Neural progenitor cell (in vitro differentiated cells): ENCODE measurements around the gene ZNF219. TPM values are rescaled to one million over a fixed set of nuclear protein-coding genes. Genes with fewer than 3 reads are reported as not detected.

Experiments
- DNase-seq: peaks from one replicate; pipeline ENCODE4 v3.0.0-alpha.2; 2016; ENCODE audit warnings: low spot score
- H2AFZ ChIP-seq: fragments of 200-600 bp; sonication (generic); replicated peaks from 2 replicates; pipeline ENCODE4 v1.6.1; 2016; ENCODE audit warnings: antibody characterized with exemption
- H3F3A ChIP-seq: fragments of 200-600 bp; sonication (generic); 2 replicates; pipeline ENCODE4 v1.6.1; 2016; ENCODE audit warnings: antibody characterized with exemption, low read depth
- H3K27ac ChIP-seq: fragments of 200-600 bp; sonication (generic); 2 replicates; pipeline ENCODE4 v1.5.1; 2016; ENCODE audit warnings: mild to moderate bottlenecking
- H3K27me3 ChIP-seq: fragments of 200-600 bp; sonication (generic); 2 replicates; pipeline ENCODE4 v1.6.1; 2016; ENCODE audit warnings: mild to moderate bottlenecking, moderate library complexity
- H3K36me3 ChIP-seq: fragments of 200-600 bp; sonication (generic); 2 replicates; pipeline ENCODE4 v1.5.1; 2016
- H3K4me1 ChIP-seq: fragments of 200-600 bp; sonication (generic); 2 replicates; pipeline ENCODE4 v1.6.1; 2016; ENCODE audit warnings: mixed run types
- H3K4me2 ChIP-seq: fragments of 200-600 bp; sonication (generic); 2 replicates; pipeline ENCODE4 v1.6.1; 2016
- H3K4me3 ChIP-seq: fragments of 200-600 bp; sonication (generic); 2 replicates; pipeline ENCODE4 v1.5.1; 2016
- H3K79me2 ChIP-seq: fragments of 200-600 bp; sonication (generic); 2 replicates; pipeline ENCODE4 v1.6.1; 2016; ENCODE audit warnings: low read depth
- H3K9ac ChIP-seq: fragments of 200-600 bp; sonication (generic); 2 replicates; pipeline ENCODE4 v1.6.1; 2016
- H3K9me3 ChIP-seq: fragments of 200-600 bp; sonication (generic); 2 replicates; pipeline ENCODE4 v1.5.1; 2016; ENCODE audit warnings: low read depth
- H4K20me1 ChIP-seq: fragments of 200-600 bp; sonication (generic); 2 replicates; pipeline ENCODE4 v1.6.1; 2016; ENCODE audit warnings: low read depth
- H3K27ac Mint-ChIP-seq: 3 replicates; pipeline ENCODE4 v1.8.0; 2021; ENCODE audit warnings: mixed read lengths
- H3K27me3 Mint-ChIP-seq: 2 replicates; pipeline ENCODE4 v1.8.0; 2022; ENCODE audit warnings: low read depth, mild to moderate bottlenecking, inconsistent platforms, moderate library complexity, mixed read lengths; ENCODE audit not compliant: insufficient read depth
- H3K36me3 Mint-ChIP-seq: 3 replicates; pipeline ENCODE4 v1.8.0; 2021; ENCODE audit warnings: mixed read lengths
- H3K4me1 Mint-ChIP-seq: 3 replicates; pipeline ENCODE4 v1.8.0; 2021; ENCODE audit warnings: mixed read lengths
- H3K4me3 Mint-ChIP-seq: 3 replicates; pipeline ENCODE4 v1.8.0; 2021; ENCODE audit warnings: mild to moderate bottlenecking, moderate library complexity, mixed read lengths
- H3K9me3 Mint-ChIP-seq: 3 replicates; pipeline ENCODE4 v1.8.0; 2020; ENCODE audit warnings: mixed read lengths
- CTCF ChIP-seq: fragments of 200-600 bp; sonication (generic); IDR thresholded peaks from 2 replicates; pipeline ENCODE4 v1.5.1; 2017; ENCODE audit warnings: antibody characterized with exemption, mild to moderate bottlenecking
- EZH2 ChIP-seq: fragments of 200-600 bp; sonication (generic); IDR thresholded peaks from 2 replicates; pipeline ENCODE4 v1.6.1; 2017; ENCODE audit warnings: antibody characterized with exemption, mild to moderate bottlenecking, moderate library complexity
- EZH2phosphoT487 ChIP-seq: fragments of 200-600 bp; sonication (generic); IDR thresholded peaks from 2 replicates; pipeline ENCODE4 v1.6.1; 2017; ENCODE audit warnings: antibody characterized with exemption
- total RNA-seq: library from RNA; depleted of rRNA; stranded (reverse); fragments of >200 nt; gene quantifications from 2 replicates; pipeline ENCODE4 v1.2.3, GENCODE V29; 2015; ENCODE audit warnings: low replicate concordance

The ZNF219 gene
- total RNA-seq, 1 donor from 2014 or later: 46.2 TPM

GRCh38 chr14:21136024-21136423, 37.6 kb upstream of the ZNF219 start:
- no peaks in the 10 kb centered on the region for H3K9me3 ChIP-seq
- H3K4me1 Mint-ChIP-seq: no peaks in the 10 kb centered on the region
- H3K27ac Mint-ChIP-seq: no peak overlapping the region
- no peaks in the 10 kb centered on the region for H3K9me3 Mint-ChIP-seq
- peaks cover 3% of the 10 kb centered on the region for H3K4me1 ChIP-seq
- H3K79me2 ChIP-seq: no peaks in the 10 kb centered on the region
- H3K27me3 Mint-ChIP-seq: peaks cover 8% of the 10 kb centered on the region
- no peaks in the 10 kb centered on the region for H4K20me1 ChIP-seq
- peak; percentile 6 for DNase-seq
- TF ChIP-seq CTCF (peak; percentile 84), EZH2phosphoT487 (no peak)
- H3K9ac ChIP-seq: no peak overlapping the region
- H2AFZ ChIP-seq: no peak overlapping the region
- H3K27ac ChIP-seq: no peak overlapping the region
- H3K4me2 ChIP-seq: no peak overlapping the region
- H3K4me3 Mint-ChIP-seq: no peak overlapping the region
- no peaks in the 10 kb centered on the region for H3F3A ChIP-seq
- H3K4me3 ChIP-seq: no peak overlapping the region
- no peaks in the 10 kb centered on the region for H3K36me3 ChIP-seq
- no peaks in the 10 kb centered on the region for H3K36me3 Mint-ChIP-seq
- H3K27me3 ChIP-seq: no peaks in the 10 kb centered on the region

GRCh38 chr14:21133901-21134300, 35.4 kb upstream of the ZNF219 start:
- H3K4me3 ChIP-seq: no peak overlapping the region

GRCh38 chr14:21123429-21123828, 25.0 kb upstream of the ZNF219 start:
- H3K27ac Mint-ChIP-seq: no peak overlapping the region
- H3K4me1 Mint-ChIP-seq: no peaks in the 10 kb centered on the region
- Histone ChIP-seq H3K79me2 (no peaks in the 10 kb centered on the region), H3K9ac (no peak overlapping the region), H3F3A (no peaks in the 10 kb centered on the region), H3K4me1 (no peaks in the 10 kb centered on the region), H3K27ac (no peak overlapping the region), H3K9me3 (no peaks in the 10 kb centered on the region), H3K4me2 (no peak overlapping the region), H3K36me3 (no peaks in the 10 kb centered on the region), H3K27me3 (no peaks in the 10 kb centered on the region), H2AFZ (no peak overlapping the region), H3K4me3 (no peak overlapping the region), H4K20me1 (no peaks in the 10 kb centered on the region)
- H3K4me3 Mint-ChIP-seq: no peak overlapping the region
- peaks cover 2% of the 10 kb centered on the region for H3K9me3 Mint-ChIP-seq
- no peaks in the 10 kb centered on the region for H3K36me3 Mint-ChIP-seq
- TF ChIP-seq EZH2: no peak
- no peak for TF ChIP-seq CTCF
- TF ChIP-seq EZH2phosphoT487: no peak
- no peak for DNase-seq
- H3K27me3 Mint-ChIP-seq: no peaks in the 10 kb centered on the region

More at GRCh38 chr14:21133901-21134300, 35.4 kb upstream of the ZNF219 start:
- no peak overlapping the region for H3K27ac Mint-ChIP-seq
- Histone ChIP-seq H3K27me3 (no peaks in the 10 kb centered on the region), H2AFZ (peak overlapping the region; percentile 74), H3K4me1 (peaks cover 3% of the 10 kb centered on the region), H3K4me2 (no peak overlapping the region), H4K20me1 (no peaks in the 10 kb centered on the region), H3K36me3 (no peaks in the 10 kb centered on the region), H3K9me3 (no peaks in the 10 kb centered on the region), H3K27ac (no peak overlapping the region), H3K79me2 (no peaks in the 10 kb centered on the region), H3K9ac (no peak overlapping the region), H3F3A (no peaks in the 10 kb centered on the region)
- H3K9me3 Mint-ChIP-seq: no peaks in the 10 kb centered on the region
- no peak overlapping the region for H3K4me3 Mint-ChIP-seq
- no peak for DNase-seq
- H3K4me1 Mint-ChIP-seq: no peaks in the 10 kb centered on the region
- no peaks in the 10 kb centered on the region for H3K36me3 Mint-ChIP-seq
- TF ChIP-seq EZH2phosphoT487 (no peak), CTCF (no peak), EZH2 (no peak)
- H3K27me3 Mint-ChIP-seq: peaks cover 10% of the 10 kb centered on the region

GRCh38 chr14:21121122-21121521, 22.7 kb upstream of the ZNF219 start:
- H3K27me3 Mint-ChIP-seq: no peaks in the 10 kb centered on the region
- H3K27me3 ChIP-seq: no peaks in the 10 kb centered on the region
- no peak overlapping the region for H3K9ac ChIP-seq
- peaks cover 2% of the 10 kb centered on the region for H3K9me3 Mint-ChIP-seq
- H3K79me2 ChIP-seq: no peaks in the 10 kb centered on the region
- no peak overlapping the region for H3K27ac ChIP-seq
- DNase-seq: no peak
- H3K4me1 ChIP-seq: no peaks in the 10 kb centered on the region
- H3K4me2 ChIP-seq: no peak overlapping the region
- H3K4me3 ChIP-seq: no peak overlapping the region
- H3K27ac Mint-ChIP-seq: no peak overlapping the region
- no peaks in the 10 kb centered on the region for H3F3A ChIP-seq
- H3K4me3 Mint-ChIP-seq: no peak overlapping the region
- no peaks in the 10 kb centered on the region for H4K20me1 ChIP-seq
- TF ChIP-seq EZH2: no peak
- no peak for TF ChIP-seq EZH2phosphoT487
- no peak for TF ChIP-seq CTCF
- H3K4me1 Mint-ChIP-seq: no peaks in the 10 kb centered on the region
- H3K36me3 ChIP-seq: no peaks in the 10 kb centered on the region
- no peaks in the 10 kb centered on the region for H3K9me3 ChIP-seq
- no peaks in the 10 kb centered on the region for H3K36me3 Mint-ChIP-seq
- H2AFZ ChIP-seq: no peak overlapping the region
